Tongue (tissue), 2 donors: ENCODE data around the gene COMT. TPM values are rescaled to one million over a fixed set of nuclear protein-coding genes. Genes with fewer than 3 reads are reported as not detected.

Source experiments
- DNase-seq: peaks from one replicate; pipeline ENCODE4 v3.0.0-alpha.2; 2015
- total RNA-seq: library from RNA; depleted of rRNA; stranded (reverse); fragments of >200 nt; gene quantifications from one replicate; pipeline ENCODE4 v1.2.3, GENCODE V29; 2014

COMT gene
- total RNA-seq, 1 donor from 2014 or later = 190 TPM

DNA sequence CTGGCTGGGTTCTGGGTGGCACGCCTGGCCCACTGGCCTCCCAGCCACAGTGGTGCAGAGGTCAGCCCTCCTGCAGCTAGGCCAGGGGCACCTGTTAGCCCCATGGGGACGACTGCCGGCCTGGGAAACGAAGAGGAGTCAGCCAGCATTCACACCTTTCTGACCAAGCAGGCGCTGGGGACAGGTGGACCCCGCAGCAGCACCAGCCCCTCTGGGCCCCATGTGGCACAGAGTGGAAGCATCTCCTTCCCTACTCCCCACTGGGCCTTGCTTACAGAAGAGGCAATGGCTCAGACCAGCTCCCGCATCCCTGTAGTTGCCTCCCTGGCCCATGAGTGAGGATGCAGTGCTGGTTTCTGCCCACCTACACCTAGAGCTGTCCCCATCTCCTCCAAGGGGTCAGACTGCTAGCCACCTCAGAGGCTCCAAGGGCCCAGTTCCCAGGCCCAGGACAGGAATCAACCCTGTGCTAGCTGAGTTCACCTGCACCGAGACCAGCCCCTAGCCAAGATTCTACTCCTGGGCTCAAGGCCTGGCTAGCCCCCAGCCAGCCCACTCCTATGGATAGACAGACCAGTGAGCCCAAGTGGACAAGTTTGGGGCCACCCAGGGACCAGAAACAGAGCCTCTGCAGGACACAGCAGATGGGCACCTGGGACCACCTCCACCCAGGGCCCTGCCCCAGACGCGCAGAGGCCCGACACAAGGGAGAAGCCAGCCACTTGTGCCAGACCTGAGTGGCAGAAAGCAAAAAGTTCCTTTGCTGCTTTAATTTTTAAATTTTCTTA lies 27.8 kb downstream of the COMT start:
- no peak for DNase-seq

GRCh38 chr22:19970031-19970478 lies 28.5 kb downstream of the COMT start:
- no peak for DNase-seq

DNA sequence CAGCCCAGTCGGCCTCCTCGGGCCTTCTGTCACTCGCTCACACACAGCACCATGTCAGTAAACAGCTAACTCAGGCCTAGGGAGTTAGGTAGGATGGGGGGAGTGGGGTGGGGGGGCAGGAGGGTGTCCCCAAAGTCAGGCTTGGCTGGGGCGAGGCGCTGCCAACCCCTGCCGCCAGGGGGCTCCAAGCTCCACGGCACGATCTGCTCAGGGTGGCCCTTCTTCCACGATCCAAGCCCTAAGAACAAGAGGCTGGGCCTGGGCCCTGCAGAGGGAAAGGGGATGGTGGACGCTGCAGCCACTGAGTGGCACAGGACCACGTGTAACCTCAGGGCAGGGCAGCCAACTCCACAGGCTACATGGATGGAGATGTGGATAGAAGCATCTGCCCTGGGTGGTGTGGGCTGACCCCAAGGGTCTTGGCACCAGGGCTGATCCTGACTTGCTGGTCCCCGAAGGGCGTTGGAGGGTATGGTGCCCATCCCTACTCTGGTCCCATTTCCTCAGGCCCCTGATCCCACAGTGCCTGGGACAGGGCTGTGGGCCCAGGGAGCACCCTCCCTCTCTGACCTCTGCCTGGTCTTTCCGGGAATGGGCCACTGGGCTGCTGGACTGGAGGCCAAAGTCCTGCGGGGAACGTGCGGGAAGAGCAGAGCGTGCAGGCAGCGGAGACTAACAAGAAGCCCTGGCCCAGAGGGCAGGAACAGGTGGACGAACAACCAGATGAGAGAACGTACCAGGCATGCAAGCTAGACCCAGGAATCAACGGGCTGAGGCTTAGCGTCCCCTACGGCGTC lies 29.1 kb downstream of the COMT start:
- peak; percentile 74 for DNase-seq

DNA sequence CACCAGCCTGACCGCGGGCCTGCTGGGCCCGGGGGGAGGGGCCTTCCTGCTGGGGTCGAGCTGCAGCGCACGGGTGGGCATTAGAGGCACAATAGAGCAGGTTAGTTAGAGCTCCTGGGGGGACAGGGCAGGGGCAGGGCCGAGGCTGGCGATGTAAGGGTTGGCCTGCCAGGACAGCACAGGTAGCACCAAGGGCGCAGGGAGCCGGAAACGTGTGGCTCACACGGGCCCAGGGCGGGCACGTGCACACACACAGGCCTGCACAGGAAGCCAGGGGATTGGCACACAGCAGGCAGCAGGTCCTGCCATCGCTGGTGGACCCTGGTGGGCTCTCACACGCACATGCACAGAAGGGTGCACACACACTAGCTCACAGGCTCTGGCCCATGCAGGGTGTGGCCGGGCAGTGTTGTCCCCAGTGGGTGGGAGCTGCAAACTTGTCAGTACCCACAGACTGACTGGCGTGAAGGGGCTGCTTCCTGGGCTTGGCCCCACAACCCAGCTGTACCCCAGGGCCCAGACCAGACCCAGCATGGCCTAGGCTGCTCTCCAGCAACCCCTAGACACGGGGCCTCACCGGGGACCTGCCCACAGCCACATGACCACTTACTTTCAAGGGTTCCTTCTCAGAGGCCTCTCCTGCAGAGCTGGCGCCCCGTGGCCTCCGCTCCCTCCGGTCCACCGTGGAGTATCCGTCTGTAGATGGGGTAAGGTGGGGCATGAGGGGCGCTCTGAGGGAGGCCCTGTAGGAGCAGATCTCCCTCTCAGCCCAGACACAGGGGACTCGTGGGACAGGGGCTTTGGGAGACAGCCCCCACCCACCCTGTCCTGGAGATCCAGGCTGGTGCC lies 29.9 kb downstream of the COMT start:
- no peak for DNase-seq

DNA sequence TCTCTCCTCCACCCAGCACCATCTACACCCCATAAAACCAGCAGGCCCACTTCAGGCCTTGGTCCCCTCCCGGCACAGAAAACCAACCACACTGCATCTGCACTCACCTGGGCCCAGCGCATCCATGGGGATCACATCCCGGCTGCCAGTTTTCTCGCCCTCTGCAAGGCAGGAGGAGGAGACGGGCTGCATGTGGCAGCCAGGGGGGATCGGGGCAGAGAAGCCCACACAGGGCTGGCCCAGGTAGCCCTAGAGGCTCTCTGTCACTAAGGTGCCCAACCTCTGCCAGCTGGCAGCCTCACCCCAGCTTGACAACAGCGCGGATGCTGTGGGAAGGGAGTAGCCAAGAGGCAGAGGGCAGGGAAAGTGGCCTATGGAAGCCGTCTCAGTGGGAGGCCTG lies 30.7 kb downstream of the COMT start:
- no peak for DNase-seq

- DNase-seq = no peak
Measured at GRCh38 chr22:19972652-19973550, 31.3 kb downstream of the COMT start.

DNA sequence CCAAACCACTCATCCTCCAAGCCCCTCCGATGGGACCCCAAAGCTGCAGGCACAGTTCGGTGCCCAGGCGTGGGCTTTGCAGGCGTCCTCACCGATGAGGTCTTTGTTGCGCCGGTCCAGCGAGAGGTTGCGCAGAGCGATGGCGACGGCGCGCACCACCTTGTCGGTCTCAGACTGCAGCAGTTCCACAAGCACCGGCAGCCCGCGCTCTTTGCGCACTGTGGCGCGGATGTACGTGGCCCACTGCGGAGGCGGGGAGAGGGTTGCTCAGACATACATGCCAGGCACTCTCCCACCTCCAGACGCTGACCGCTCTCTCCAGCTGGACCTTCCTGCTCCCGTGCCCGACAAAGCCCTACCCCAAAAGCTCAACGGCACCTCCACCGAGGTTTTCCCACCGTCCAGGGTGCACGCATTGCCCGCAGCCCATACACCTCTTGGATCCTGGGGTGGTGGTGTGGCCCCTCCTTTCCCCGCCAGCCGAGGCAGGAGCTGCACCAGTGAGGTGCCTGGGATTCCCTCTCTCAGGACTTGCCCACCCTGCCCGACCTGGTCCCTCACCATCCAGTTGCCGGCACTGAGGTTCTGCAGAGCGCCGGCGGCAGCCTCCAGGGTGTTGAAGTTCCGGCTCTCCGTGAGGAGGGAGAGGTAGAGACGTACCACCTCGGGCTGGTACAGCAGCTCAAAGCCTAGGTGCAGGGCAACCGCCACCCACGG lies 32.1 kb downstream of the COMT start:
- no peak for DNase-seq

DNA sequence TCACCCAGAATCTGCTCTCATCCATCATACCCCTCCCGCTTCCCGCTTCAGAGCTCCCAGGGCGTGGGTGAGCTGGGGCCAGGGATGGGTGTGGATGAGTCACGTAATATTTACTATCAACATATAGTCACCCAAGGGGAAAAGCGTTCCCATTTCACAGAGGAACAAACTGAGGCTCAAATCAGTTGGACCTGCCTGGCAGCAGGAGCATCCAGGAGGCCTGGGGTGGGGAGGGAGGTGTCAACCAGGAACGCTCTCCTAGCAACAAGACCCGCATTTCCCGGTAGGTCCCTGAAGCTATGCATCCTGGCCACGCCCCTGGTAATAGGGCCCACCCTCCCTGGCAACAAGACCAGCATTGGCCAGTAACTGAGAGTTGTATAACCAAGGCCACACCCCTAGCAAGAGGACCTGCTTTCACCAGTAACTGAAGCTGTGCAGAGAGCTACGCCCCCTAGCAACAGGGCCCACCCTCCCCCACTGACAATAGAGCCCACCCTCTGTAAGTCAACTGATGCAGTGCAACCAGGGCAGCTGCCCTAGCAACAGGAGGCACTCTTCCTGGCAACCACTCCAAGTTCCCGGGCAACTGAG lies 32.8 kb downstream of the COMT start:
- peak; percentile 80 for DNase-seq

GRCh38 chr22:19974935-19975706 lies 33.5 kb downstream of the COMT start:
- DNase-seq = no peak

DNA sequence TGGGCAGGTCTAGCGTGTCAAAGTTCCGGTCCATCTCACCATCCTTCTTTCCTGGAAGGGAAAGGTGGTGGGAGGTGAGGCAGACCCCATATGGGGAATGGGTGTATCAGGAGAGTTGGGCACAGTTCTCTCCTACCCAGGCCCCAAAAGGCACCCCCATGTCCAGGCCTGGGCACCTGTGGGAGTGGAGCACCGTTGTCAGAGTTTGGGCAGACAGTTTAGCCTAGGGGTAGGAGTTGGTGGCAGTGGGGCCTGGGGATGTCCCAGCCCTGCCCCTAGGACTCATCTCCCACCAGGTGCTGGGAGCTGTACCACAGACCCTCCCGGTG lies 34.1 kb downstream of the COMT start:
- DNase-seq = no peak

GRCh38 chr22:19976671-19977070 lies 35.1 kb downstream of the COMT start:
- no peak for DNase-seq

- DNase-seq = no peak
Measured at GRCh38 chr22:19977296-19978243, 36.0 kb downstream of the COMT start.

DNA sequence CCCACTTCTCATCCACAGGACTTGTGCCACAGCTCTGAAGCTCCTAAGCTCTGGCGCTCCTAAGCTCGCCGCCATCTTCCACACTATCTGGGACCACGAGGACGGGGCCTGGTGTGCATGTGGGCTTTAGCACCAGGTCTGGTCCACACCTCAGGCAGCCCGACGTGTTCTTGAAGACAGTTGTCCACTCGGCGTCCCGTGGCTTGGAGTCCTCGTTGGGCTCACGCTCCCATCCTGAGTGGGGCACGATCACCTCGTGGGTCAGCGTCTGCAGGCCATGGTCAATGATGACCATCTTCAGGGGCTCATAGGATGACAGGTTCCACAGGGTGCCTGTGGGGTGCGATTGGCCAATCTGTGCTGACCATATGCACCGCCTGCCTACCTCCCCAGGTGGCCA lies 37.2 kb downstream of the COMT start:
- DNase-seq = no peak

- DNase-seq = no peak
Measured at GRCh38 chr22:19979712-19980493, 38.3 kb downstream of the COMT start.

- DNase-seq = no peak
Measured at GRCh38 chr22:19980766-19981165, 39.2 kb downstream of the COMT start.

DNA sequence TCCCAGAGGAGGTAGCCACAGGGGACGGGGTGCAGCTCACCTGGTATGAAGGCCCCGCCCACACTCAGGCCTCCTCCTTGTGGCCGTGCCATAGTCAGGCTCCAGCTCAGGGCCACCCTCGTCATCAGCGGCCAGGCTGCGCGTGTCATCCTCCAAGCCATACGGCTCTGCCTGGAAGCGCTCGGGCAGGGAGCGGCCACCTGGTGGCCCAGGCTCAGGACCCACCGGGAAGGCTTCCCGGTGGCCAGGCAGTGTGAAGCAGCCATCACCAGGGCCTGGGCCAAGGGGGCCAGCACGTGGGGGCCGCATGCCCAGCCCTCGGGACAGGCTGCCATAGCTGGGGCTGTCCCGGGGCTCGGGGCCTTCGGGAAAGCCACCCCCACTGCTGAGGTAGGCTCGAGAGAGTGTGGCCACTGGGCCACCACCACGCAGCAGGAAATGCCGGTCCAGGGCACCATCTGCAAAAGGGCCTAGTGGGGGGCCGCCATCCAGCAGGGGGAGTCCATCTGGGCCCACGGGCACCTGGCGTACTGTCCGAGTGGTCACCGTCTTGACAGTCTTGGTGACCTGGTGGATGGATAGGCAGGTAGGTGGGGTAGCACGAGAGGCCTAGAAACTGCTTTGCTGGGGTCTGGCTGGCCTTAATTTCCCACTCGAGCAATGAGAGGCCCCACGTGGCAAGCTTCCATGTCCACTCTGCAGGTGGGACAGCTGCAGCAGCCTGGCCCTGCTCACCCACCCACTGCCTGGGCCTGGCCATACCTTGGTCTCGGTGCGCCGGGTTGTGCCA lies 39.8 kb downstream of the COMT start:
- DNase-seq = no peak
